ENCODE measurements around the gene RAB11FIP4. TPM values are rescaled to one million over a fixed set of nuclear protein-coding genes. Genes with fewer than 3 reads are reported as not detected.

The RAB11FIP4 gene
- total and polyA plus RNA-seq, 2 of the 13 experiments (the other 11 are each of a cell fraction or from before 2014, with no cell fraction given) = 28.0 to 89.3 TPM

- no peak for TF ChIP-seq MAF1 (CRISPR knock-in tag; IDR thresholded peaks at IDR 0.05; ENCODE audit: borderline replicate concordance)
- TF ChIP-seq TEAD3 (CRISPR knock-in tag; optimal IDR thresholded peaks at IDR 0.05; ENCODE audit: borderline replicate concordance) = peak; percentile 48
- TF ChIP-seq, protein P1, sequence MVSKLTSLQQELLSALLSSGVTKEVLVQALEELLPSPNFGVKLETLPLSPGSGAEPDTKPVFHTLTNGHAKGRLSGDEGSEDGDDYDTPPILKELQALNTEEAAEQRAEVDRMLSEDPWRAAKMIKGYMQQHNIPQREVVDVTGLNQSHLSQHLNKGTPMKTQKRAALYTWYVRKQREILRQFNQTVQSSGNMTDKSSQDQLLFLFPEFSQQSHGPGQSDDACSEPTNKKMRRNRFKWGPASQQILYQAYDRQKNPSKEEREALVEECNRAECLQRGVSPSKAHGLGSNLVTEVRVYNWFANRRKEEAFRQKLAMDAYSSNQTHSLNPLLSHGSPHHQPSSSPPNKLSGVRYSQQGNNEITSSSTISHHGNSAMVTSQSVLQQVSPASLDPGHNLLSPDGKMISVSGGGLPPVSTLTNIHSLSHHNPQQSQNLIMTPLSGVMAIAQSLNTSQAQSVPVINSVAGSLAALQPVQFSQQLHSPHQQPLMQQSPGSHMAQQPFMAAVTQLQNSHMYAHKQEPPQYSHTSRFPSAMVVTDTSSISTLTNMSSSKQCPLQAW (CRISPR knock-in tag; IDR thresholded peaks at IDR 0.05) = no peak
- no peak for TF ChIP-seq RAD51 (IDR thresholded peaks at IDR 0.05; ENCODE audit: borderline replicate concordance)
- no peak for TF ChIP-seq ZNF709 (CRISPR knock-in tag; IDR thresholded peaks at IDR 0.05)
- no peak for TF ChIP-seq ZFYVE20 (CRISPR knock-in tag; IDR thresholded peaks at IDR 0.05; ENCODE audit: borderline replicate concordance, low read depth)
- TF ChIP-seq ZEB1 (IDR thresholded peaks at IDR 0.05; ENCODE audit: insufficient replicate concordance, low read depth) = no peak
- TF ChIP-seq MNT (IDR thresholded peaks at IDR 0.05) = no peak
- TF ChIP-seq SOX6 (IDR thresholded peaks at IDR 0.05) = no peak
- TF ChIP-seq SOX6 (CRISPR knock-in tag; IDR thresholded peaks at IDR 0.05) = peak; percentile 98
- TF ChIP-seq ZNF598 (CRISPR knock-in tag; IDR thresholded peaks at IDR 0.05; ENCODE audit: borderline replicate concordance) = no peak
- TF ChIP-seq ZNF883 (CRISPR knock-in tag; IDR thresholded peaks at IDR 0.05; ENCODE audit: not compliant biosample characterization) = peak; percentile 32
- no peak for TF ChIP-seq ZNF34 (CRISPR knock-in tag; IDR thresholded peaks at IDR 0.05; ENCODE audit: borderline replicate concordance)
- TF ChIP-seq, protein P2, sequence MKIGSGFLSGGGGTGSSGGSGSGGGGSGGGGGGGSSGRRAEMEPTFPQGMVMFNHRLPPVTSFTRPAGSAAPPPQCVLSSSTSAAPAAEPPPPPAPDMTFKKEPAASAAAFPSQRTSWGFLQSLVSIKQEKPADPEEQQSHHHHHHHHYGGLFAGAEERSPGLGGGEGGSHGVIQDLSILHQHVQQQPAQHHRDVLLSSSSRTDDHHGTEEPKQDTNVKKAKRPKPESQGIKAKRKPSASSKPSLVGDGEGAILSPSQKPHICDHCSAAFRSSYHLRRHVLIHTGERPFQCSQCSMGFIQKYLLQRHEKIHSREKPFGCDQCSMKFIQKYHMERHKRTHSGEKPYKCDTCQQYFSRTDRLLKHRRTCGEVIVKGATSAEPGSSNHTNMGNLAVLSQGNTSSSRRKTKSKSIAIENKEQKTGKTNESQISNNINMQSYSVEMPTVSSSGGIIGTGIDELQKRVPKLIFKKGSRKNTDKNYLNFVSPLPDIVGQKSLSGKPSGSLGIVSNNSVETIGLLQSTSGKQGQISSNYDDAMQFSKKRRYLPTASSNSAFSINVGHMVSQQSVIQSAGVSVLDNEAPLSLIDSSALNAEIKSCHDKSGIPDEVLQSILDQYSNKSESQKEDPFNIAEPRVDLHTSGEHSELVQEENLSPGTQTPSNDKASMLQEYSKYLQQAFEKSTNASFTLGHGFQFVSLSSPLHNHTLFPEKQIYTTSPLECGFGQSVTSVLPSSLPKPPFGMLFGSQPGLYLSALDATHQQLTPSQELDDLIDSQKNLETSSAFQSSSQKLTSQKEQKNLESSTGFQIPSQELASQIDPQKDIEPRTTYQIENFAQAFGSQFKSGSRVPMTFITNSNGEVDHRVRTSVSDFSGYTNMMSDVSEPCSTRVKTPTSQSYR (CRISPR knock-in tag; IDR thresholded peaks at IDR 0.05; ENCODE audit: borderline replicate concordance) = peak; percentile 91
- no peak for TF ChIP-seq IKZF1 (IDR thresholded peaks at IDR 0.05)
- TF ChIP-seq ZNF724P (CRISPR knock-in tag; IDR thresholded peaks at IDR 0.05; ENCODE audit: borderline replicate concordance) = no peak
- TF ChIP-seq ZNF614 (CRISPR knock-in tag; IDR thresholded peaks at IDR 0.05; ENCODE audit: borderline replicate concordance) = 0 out of 2 replicates have a peak, but pooled peaks have one; percentile 42
- no peak for TF ChIP-seq FOXK1 (CRISPR knock-in tag; IDR thresholded peaks at IDR 0.05; ENCODE audit: borderline replicate concordance, low read depth)
- TF ChIP-seq RFXAP (CRISPR knock-in tag; IDR thresholded peaks at IDR 0.05; ENCODE audit: borderline replicate concordance) = 0 out of 2 replicates have a peak, but pooled peaks have one; percentile 58
- TF ChIP-seq, protein P3, sequence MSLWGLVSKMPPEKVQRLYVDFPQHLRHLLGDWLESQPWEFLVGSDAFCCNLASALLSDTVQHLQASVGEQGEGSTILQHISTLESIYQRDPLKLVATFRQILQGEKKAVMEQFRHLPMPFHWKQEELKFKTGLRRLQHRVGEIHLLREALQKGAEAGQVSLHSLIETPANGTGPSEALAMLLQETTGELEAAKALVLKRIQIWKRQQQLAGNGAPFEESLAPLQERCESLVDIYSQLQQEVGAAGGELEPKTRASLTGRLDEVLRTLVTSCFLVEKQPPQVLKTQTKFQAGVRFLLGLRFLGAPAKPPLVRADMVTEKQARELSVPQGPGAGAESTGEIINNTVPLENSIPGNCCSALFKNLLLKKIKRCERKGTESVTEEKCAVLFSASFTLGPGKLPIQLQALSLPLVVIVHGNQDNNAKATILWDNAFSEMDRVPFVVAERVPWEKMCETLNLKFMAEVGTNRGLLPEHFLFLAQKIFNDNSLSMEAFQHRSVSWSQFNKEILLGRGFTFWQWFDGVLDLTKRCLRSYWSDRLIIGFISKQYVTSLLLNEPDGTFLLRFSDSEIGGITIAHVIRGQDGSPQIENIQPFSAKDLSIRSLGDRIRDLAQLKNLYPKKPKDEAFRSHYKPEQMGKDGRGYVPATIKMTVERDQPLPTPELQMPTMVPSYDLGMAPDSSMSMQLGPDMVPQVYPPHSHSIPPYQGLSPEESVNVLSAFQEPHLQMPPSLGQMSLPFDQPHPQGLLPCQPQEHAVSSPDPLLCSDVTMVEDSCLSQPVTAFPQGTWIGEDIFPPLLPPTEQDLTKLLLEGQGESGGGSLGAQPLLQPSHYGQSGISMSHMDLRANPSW (CRISPR knock-in tag; IDR thresholded peaks at IDR 0.05; ENCODE audit: borderline replicate concordance) = no peak
- peak; percentile 98 for TF ChIP-seq RXRA (CRISPR knock-in tag; IDR thresholded peaks at IDR 0.05)
Observed at GRCh38 chr17:31467502-31468256, 76.2 kb downstream of the RAB11FIP4 start (continued).

Measured in HepG2 (cell line).